Liver (tissue), 3 donors: Measurements from ENCODE around the gene EML4.

Experiments used
- GABPA ChIP-seq, 2 donors: IDR thresholded peaks in 1 of 2; conservative IDR thresholded peaks in 1 of 2; 2 replicates each; pipeline ENCODE4 v1.6.1; 2016; ENCODE audit warnings: antibody characterized with exemption in 2 of 2, mild to moderate bottlenecking in 1 of 2, moderate library complexity in 1 of 2
- JUND ChIP-seq, 2 donors: IDR thresholded peaks; 2 replicates each; pipeline ENCODE4 v1.6.1; 2016; ENCODE audit warnings: antibody characterized with exemption in 2 of 2
- MAX ChIP-seq: IDR thresholded peaks from 2 replicates; pipeline ENCODE4 v1.6.1; 2016; ENCODE audit warnings: antibody characterized with exemption
- RAD21 ChIP-seq, 2 donors: IDR thresholded peaks; 2 replicates each; pipeline ENCODE4 v1.6.1; 2016; ENCODE audit warnings: antibody characterized with exemption in 2 of 2, mild to moderate bottlenecking in 2 of 2
- REST ChIP-seq: IDR thresholded peaks from 2 replicates; pipeline ENCODE4 v1.6.1; 2016; ENCODE audit warnings: antibody characterized with exemption, mild to moderate bottlenecking
- RXRA ChIP-seq, 2 donors: IDR thresholded peaks; 2 replicates each; pipeline ENCODE4 v1.6.1; 2017 to 2018; ENCODE audit warnings: antibody characterized with exemption in 2 of 2, mild to moderate bottlenecking in 1 of 2
- SP1 ChIP-seq: IDR thresholded peaks from 2 replicates; pipeline ENCODE4 v1.6.1; 2018; ENCODE audit warnings: antibody characterized with exemption, mild to moderate bottlenecking
- YY1 ChIP-seq: IDR thresholded peaks from 2 replicates; pipeline ENCODE4 v1.6.1; 2016; ENCODE audit warnings: antibody characterized with exemption, mild to moderate bottlenecking
- TF ChIP-seq, protein P1 (sequence below): fragments of 150-350 bp; IDR thresholded peaks from 2 replicates; pipeline ENCODE4 v1.5.1; 2017; ENCODE audit warnings: improper control_type of control experiment, low read depth, low read length; ENCODE audit not compliant: missing input control
- TF ChIP-seq, protein P2 (sequence below): IDR thresholded peaks from 2 replicates; pipeline ENCODE4 v1.6.1; 2016; ENCODE audit warnings: antibody characterized with exemption
- donor health status: healthy.
- donor health status: healthy.

DNA sequence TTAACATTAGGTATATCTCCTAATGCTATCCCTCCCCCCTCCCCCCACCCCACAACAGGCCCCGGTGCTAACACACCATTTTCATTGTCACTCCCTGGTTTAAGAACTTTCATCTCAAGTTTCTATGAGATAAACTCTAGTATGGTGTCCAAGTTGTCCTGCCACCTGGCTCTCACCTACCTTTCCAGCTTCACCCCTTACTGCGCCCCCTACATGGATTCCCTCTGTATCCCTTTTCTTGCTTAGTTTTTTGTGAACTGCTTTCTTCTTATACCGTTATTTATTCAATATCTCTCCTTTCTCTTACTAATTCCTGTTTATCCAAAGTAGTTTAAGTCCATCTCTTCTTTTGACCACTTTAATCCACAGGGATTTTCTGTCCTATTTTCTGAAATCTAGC, 15.2 kb downstream of the EML4 start:
- TF ChIP-seq, protein P1, sequence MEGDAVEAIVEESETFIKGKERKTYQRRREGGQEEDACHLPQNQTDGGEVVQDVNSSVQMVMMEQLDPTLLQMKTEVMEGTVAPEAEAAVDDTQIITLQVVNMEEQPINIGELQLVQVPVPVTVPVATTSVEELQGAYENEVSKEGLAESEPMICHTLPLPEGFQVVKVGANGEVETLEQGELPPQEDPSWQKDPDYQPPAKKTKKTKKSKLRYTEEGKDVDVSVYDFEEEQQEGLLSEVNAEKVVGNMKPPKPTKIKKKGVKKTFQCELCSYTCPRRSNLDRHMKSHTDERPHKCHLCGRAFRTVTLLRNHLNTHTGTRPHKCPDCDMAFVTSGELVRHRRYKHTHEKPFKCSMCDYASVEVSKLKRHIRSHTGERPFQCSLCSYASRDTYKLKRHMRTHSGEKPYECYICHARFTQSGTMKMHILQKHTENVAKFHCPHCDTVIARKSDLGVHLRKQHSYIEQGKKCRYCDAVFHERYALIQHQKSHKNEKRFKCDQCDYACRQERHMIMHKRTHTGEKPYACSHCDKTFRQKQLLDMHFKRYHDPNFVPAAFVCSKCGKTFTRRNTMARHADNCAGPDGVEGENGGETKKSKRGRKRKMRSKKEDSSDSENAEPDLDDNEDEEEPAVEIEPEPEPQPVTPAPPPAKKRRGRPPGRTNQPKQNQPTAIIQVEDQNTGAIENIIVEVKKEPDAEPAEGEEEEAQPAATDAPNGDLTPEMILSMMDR: no peak
- no peak for TF ChIP-seq GABPA (IDR thresholded peaks at IDR 0.05 in 1 of 2, conservative IDR thresholded peaks at IDR 0.05 in 1 of 2)
- TF ChIP-seq, protein P2, sequence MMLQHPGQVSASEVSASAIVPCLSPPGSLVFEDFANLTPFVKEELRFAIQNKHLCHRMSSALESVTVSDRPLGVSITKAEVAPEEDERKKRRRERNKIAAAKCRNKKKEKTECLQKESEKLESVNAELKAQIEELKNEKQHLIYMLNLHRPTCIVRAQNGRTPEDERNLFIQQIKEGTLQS: no peak
- TF ChIP-seq YY1: no peak
- no peak for TF ChIP-seq RXRA (IDR thresholded peaks at IDR 0.05)
- TF ChIP-seq RAD21 (IDR thresholded peaks at IDR 0.05): no peak
- TF ChIP-seq JUND (IDR thresholded peaks at IDR 0.05): no peak
- no peak for TF ChIP-seq SP1
- TF ChIP-seq MAX: no peak
- TF ChIP-seq REST: no peak
